Measurements from ENCODE around the gene PSORS1C1.

DNA sequence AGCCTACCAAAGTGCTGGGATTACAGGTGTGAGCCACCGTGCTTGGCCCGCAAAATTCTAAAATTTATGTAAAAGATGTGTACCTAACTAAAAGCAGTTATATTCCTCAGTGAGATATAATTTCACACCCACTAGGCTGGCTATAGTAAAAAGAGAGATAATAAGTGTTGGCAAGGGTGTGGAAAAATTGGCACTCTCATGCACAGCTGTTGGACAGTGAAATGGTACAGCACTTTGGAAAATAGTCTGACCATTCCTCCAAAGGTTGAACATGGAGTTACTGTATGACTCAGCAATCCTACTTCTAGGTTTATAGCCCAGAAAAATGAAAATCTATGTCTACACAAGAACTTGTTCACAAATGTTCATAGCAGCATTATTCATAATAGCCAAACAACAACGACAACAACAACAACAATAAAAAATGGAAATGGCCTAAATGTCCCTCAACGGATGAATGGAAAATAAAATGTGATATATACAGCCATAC, 16.1 kb upstream of the PSORS1C1 start:
- no peak for TF ChIP-seq EZH2 (IDR thresholded peaks at IDR 0.05; ENCODE audit: low read length, missing control alignments)
- TF ChIP-seq, protein P1, sequence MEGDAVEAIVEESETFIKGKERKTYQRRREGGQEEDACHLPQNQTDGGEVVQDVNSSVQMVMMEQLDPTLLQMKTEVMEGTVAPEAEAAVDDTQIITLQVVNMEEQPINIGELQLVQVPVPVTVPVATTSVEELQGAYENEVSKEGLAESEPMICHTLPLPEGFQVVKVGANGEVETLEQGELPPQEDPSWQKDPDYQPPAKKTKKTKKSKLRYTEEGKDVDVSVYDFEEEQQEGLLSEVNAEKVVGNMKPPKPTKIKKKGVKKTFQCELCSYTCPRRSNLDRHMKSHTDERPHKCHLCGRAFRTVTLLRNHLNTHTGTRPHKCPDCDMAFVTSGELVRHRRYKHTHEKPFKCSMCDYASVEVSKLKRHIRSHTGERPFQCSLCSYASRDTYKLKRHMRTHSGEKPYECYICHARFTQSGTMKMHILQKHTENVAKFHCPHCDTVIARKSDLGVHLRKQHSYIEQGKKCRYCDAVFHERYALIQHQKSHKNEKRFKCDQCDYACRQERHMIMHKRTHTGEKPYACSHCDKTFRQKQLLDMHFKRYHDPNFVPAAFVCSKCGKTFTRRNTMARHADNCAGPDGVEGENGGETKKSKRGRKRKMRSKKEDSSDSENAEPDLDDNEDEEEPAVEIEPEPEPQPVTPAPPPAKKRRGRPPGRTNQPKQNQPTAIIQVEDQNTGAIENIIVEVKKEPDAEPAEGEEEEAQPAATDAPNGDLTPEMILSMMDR (conservative IDR thresholded peaks at IDR 0.05 in 1 of 2, IDR thresholded peaks at IDR 0.05 in 1 of 2; ENCODE audit: low read depth in 1 of 2, low read length in 2 of 2), result no peak
